NCI-H128 (cell line): ENCODE data around the gene A1CF.

ENCODE experiments used
- DNase-seq: peaks from one replicate; lab custom pipeline; 2025; ENCODE audit not compliant: unreplicated experiment; lab: John Stamatoyannopoulos, UW

The A1CF gene

DNA sequence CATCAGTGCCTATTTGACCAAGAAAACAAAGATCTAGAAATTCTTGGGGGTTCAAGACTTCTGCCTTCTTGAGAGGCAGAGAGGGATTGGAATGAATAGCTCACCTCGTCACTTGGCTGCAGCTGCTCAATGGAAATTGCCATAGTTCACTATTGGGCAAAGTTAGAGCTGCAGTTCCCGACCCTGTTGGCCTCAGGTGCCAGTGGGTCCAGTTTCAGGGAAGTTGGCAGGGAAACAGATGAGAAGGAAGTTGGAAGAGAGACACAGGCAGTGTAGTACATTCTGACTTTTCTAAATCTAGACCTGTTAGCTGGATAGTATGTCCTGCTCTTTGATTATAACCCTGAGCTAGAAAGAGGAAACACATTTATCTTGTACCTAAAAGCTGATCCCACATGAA is 19.1 kb downstream of the A1CF start:
- DNase-seq = no peak

DNA sequence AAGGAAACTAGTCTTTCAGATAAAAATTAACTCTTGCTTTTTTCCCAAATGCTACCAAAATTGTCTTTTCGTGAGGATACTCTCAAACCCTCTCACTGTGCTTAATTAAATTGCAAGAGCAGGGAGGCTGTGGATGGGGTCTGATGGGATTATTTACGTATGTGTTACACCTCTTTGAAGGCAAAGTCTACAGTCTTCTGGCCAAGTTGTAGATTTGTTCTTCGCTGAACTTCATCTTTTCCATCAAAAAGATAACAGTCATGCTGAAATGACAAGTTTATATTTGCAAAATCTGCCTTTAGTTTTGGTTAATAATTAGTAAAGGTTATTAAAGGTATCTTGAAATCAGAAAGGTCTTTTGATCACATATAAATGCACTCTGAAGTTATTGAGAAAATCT is 22.7 kb downstream of the A1CF start:
- DNase-seq = no peak

DNA sequence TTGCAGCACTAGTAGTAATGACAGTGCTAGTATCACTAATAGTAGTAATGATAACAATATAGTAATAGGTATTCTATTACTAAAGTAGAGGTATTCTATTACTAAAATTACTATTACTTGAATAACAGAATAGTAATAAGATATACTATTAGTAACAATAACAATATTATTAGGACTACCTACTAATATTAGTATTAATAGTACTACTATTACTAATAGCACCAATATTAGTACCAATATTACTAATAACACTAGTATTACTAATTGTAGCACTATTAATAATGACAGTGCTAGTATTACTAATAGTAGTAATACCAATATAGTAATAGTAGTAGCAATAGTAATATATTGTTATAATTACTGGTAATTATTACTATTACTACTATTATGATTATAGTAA is 24.1 kb downstream of the A1CF start:
- DNase-seq = no peak

DNA sequence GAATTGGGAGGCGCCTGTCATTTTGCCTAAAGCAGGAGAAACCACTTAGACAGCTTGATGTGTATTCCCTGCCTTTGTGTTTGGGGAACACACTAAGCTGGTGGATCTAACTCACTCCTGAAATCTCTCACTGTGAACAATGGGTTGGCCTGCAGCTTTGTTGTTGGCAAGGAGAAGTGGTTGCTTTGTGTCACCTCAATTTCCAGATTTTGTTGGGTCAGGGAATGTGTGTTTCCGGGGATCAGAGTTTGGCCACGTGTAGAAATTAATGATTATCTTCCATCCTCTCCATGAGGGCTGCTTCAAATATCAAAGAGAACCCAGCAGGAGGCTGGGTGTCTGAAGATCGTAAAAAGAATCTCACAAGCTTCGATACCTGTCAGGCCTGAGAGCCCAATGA is 27.8 kb downstream of the A1CF start:
- no peak for DNase-seq

DNA sequence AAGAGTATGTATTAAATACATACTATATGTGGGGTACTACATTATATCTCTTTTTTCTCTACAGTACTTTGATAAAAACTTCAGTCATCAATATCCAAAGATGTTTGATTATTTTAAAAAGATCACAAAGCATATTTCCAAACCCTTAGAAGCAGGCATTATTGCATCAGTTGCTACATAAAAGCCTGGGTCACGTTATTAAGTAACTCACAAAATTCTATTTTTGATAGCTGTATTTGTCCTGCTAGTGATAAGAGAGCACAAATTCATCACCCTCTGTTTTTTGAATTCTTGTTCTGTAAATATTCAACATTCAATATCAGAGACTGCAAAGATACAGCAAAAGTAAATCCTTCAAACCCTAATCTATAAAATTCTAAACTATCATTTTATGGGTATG is 30.0 kb downstream of the A1CF start:
- no peak for DNase-seq

DNA sequence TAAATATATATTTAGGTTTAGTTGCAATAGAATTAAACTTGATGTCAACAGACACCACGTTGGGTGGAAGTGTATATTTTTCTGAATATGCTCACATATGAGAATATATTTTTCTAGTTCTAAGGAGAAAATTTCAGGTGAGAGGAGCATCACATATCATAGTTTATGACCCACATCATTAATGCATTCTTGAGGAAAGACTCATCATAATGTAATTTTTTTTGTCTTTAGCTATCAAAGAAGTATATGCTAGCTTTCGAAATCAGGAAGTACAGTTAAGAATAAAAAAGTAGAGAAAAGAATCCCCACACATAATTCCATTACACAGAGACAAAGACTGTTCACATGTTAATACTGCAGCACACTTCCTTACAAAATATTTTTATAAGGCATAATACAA is 30.4 kb downstream of the A1CF start:
- DNase-seq = no peak

DNA sequence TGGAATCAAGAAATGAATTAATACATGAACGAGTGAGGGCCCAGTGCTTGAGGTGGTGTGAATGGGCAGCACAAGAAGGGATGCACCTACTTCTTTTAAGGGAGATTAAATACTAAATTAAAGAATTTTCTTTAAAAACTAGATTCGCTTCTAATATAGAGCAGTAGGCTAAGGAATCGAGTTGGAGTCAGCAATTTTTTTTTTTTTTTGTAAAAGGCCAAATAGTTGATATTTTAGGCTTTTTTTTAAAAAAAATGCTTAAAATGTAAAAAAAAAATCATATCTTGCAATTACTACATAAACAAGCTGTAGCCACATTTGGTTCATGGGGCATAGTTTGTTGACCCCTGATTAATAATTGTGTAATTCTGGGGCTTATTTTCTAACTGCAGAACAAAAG is 31.9 kb downstream of the A1CF start:
- no peak for DNase-seq

DNA sequence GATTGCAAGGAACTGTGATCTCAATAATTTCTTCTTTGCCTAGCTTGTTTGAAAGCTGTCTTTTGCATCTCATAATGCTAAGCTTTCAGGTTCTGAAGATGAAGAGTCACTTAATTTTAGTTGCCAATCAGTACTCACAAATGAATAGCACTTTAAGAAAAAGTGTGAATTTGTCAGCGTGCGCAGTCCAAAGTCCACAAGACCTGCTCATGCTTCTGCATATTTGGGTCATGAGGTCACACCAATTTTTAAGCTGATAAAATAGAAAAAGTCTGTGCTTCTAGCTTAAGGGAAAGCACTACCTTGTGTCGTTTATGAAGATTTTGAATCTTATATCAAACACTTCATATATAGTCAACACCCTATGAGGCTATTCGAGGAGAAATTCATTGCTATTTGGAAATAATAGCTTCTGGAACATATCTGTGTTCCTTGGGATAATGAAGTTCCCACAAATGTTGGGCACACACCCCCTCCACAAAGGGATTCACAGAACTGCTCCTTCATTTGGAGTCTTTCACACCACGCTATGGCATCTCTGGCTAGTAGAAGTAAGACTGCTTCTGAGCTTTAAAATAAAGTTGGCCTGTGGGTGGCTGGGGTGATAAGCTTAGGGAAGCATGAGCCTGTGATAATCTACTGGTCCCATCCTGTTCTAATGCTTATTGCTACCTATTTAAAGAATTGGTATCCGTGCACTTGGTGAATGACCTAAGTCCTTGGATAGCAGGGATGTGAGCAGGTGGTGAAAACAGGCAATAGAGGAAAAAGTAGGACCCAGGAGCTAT is 33.3 kb downstream of the A1CF start:
- DNase-seq = no peak

DNA sequence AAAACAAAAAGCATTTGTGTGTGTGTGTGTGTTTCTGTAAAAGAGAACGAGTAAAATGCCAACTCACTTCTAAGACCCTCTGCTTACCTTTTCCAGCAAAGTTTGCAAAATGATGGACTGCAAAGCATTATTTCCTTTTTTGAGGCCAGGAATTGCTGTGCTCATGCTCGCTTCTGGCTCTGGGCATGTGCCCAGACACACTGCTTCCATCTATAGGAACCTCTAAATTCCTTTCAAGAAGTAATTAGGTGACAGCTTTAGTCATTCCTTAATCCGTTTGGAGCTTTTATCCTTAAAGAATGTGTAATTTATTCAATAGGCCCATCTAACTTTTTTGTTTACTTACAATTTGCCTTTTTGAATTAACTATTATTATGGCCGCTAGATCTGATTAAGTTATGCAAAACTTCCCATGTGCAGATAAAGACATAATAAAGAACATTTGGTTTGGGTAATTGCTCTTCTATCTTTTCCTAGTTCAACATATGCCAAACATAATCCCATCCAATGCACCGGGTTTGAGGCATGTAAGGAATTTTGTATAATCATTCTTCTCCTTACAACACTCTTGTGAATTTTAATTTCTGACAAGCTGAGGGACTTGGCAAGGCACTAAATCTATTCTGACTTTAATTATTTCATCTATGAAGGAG is 34.7 kb downstream of the A1CF start:
- DNase-seq = no peak

DNA sequence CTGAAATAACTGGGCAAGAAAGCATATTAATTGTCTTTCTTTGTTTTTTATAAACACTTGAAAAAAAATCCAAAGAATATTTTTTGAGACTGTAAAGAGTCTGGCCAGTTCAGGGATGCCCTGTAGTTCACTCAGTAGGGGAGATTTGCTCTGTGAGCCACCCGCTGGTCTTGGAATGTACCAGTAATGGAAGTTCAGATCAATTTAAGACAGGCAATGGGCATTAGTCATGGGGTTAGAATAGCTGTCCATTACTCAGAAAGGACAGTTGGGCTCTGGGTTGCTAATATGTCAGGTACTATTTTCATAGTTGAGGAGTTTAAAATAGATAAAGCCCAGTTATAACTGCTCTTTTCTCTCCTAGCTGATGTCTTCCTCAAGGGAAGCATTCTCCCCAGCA is 38.7 kb downstream of the A1CF start:
- no peak for DNase-seq

DNA sequence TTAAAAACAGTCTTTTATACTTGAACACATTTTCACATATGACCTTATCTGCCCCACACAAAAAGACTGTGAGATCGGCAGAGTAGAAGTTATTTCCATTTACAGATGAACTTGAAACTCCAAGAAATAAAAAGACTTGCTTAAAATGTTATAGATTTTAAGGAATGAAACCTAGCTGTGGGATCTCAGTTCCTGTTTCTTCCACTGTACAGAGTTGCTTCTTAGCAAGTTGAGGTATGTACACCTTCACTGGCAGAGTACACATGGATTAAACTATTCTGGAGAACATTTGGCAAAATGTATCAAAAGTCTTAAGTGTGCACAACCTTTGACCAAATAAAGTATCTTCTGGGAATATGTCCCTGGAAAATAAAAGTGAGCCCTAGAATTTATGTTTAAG is 48.3 kb downstream of the A1CF start:
- DNase-seq = no peak

DNA sequence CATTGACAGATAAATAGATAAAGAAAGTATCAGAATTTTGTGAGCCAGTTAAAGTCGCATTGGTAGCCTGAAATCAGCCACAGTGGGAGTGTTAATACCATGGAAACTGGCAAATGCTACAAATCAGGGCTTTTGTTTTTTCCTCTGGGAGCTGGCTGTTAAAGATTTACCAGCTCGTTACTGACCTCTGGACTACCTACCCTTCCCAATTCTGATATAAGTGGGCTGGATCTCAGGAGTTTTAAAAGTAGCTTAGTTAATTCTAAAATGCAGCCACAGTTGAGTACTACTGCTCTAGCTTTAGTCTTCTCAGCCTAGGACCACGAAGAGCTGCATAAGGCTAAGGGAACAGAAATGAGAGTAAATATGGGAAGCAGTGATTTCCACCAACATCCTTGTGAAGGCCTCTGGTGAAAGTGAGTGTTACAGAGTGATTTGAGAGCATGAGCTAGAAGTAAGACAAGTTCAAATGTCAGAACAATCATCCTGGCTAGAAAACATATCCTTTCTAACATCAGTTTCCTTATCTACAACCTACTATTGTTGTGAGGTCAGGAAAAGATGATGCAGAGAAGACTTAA is 53.2 kb downstream of the A1CF start:
- DNase-seq = no peak

DNA sequence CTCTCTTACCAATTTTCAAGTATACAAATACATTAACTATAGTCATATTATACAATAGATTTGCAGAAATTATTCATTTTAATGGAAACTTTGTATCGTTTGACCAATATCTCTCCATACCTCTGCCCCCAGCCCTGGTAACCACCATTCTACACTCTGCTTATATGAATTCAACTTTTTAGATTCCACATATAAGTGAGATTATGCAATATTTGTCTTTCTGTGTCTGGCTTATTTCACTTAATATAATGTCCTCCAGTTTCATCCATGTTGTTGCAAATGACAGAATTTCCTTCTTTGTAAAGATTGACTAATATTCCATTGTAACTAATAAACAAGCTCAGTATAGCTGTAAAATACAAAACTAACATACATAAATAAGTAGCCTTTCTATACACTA is 55.4 kb downstream of the A1CF start:
- no peak for DNase-seq

DNA sequence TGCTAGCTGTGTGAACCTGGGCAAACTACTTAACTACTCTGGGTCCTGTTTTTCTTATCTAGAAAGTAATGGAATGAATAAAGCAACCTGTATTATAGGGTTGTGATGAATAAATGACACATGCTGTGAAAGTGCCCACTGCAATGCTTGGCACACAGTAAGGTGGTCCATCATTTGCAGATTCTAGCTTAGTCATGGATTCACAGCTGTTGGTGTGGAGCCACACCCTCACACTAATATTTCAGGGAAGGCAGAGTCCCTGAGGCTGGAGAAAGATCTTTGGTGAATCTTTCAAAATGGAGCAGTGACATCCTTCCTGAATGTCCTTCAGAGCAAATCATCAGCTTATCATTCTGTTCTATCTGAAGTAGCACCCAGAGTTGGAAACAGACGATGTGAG is 60.6 kb downstream of the A1CF start:
- no peak for DNase-seq

DNA sequence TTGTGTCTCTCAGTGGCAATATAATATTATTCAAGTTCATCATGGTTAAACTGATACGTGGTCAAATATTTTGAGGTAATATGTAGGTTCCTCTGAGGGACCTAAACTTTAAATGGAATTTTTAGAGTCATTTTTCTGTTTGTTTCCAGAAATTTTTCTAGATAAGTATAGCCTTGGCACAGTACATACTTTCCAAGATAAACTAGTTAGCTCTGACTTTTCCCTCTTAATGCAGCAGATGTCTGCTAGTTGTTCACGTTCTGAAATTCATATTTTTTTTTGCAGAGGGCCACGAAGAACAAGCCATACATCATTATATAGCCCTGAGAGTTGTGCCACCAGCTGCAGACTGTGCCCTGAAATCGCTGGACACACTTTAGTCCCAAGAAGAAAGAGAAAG is 61.6 kb downstream of the A1CF start:
- DNase-seq = no peak

DNA sequence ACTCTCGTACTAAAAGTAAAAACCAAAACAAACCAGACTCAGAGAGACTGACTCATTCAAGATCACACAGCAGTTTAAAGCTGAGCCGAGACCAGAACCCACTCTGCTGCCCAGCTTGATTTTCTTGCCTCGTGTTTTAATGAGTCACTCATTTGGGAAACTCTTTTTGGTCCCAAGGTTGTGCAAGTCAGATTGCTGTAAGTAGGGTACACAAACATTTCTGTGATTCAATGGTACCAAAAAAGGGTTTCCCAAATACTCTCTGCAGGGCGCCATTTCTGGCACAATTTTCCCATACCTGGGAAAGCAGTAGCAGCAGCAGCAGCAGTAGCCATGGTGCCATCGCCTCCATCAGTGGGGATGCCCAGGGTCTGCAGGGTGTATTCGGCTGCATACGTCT is 75.8 kb downstream of the A1CF start:
- DNase-seq = no peak

DNA sequence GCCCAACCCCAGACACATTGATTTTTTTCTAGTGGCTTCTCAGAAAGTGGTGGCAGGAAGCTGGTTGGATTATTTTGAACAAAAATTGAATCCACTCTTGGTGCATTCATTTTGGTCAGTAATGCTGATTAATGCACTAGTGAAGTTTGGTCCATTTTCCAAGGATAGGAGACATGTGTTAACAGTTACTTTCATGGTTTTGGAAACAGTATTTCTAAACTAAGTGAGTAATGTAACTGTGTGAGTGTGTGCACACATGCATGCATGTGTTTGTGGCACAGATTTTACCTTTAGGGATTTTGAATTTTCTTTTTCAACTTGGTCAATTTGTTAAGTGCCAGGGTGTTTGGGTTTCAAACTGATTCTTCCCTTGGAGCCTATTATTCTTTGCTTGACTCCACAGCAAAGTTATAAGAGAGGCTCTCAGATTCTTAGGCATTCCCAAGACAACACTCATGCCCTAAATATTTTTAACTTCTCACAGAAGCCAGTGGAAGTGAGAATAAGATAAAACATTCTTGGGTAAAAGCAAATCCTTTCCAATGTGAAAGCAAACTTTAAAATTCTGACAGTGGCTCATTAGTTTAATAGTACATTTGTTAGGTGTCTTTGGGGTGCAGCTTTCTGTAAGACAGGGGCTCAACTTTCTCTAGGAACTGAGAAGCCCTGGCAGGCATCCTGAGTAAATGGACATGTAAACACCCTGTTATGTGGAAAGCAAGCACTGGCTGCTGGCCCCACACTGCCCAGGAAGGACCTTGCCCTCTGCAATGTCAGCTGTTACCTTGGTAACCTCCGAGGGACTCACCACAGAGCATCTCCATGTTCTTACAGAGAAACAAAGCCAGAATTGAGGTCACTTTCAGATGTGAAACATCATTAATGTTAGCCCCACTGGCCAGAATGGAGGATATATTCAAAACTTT is 77.3 kb downstream of the A1CF start:
- DNase-seq = no peak

DNA sequence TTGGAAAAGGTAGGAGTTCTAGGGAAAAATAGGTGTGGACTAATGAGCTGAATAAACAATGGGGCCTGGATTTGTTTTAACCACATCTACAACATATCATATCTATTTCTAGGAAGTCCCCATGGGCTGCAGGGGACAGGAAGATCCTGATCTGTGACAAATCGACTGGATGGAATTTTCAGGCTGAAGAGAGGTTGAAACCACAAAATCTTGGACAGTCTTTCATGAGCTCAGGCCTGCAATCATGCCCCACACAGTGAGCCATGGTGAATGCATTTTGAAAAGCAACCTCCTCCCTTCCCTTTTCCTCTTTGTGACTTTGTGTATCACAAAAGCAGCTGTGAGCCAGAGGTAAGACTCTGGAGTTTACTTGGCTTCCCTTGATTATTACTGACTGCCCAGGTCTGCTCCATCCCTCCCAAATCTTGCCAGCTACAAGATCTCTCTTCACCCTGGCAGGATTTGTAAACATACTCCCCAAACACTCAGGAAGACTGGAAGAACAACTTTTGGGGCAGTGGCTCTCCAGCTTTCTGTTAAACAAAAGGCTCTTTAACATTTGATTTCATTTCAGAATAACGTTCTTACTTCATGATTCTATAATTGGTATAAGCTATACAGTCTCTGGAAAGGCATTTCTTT is 79.3 kb downstream of the A1CF start:
- DNase-seq = no peak

DNA sequence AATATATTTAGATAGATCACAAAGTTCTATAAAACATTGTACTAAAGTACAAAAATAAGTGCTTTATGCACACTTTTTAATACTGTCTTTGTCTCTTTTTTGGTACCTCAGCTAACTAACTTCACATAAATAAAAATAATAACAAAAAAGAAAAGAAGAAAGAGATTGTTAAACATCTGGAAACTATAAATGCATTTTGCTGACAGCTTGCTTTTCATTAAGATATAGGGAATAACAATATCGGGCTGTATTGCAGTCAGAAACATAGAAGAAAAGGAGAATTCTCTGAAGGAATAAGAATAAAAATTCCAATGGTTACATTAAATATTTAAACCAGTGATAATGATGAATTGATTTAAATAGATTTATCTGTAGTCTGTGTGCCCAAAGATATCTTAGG is 85.8 kb downstream of the A1CF start:
- DNase-seq = no peak

DNA sequence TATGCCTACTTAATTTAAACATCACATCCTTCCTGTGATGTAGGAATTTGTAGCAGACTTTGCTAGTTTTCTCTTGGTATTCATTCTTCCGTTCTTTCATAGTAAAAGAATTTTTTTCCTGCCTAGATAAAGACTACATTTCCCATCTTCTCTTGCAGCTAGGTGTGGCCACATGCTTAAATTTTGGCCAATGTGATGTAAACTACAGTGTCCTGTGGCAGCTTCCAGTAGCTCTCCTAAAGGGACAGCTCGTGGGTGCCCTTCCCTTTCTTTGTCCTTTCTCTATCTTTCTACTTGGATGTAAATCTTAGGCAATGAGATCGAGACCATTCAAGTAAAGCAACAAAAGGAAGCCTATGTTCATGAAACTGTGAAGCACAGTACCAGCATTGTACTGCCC is 87.1 kb downstream of the A1CF start:
- no peak for DNase-seq

DNA sequence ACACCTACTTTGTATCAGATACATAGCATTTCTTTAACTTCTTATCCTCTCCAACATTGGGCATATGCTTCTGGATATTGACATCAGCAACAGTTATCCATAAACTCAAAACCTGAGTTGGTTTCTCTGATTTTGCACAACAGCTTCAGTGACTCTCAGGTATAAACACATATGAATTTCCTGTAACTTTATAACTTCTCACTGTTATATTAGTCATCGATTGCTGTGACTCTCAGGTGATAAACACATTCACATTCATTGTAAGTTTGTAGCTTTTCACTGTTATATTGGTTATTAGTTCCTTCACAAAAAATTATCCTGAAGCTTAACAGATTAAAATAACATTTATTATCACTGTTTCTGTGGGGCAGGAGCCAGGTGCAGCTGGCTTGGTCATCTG is 88.7 kb downstream of the A1CF start:
- no peak for DNase-seq
